ENCODE data around the gene ATG9B. TPM values are rescaled to one million over a fixed set of nuclear protein-coding genes. Genes with fewer than 3 reads are reported as not detected.

The ATG9B gene
- total and polyA plus RNA-seq, 2 donors (not counting 3 experiments of a cell fraction or from before 2014, with no cell fraction given) = 0.04 TPM; not detected in 1

GRCh38 chr7:151069841-151070573 is 45.7 kb upstream of the ATG9B start:
- TF ChIP-seq GATA2 (IDR thresholded peaks at IDR 0.05; ENCODE audit: insufficient read depth, insufficient read length, low read depth, low read length) = no peak
- Histone ChIP-seq H3K27ac (ENCODE audit: insufficient read depth, low read depth, low read length) (no peak overlapping the region), H3K4me1 (ENCODE audit: control insufficient read depth, extremely low read depth, insufficient read depth, low read length) (no peaks in the 10 kb centered on the region), H3K9me3 (replicated peaks; ENCODE audit: control insufficient read depth, insufficient read depth, low read length) (no peaks in the 10 kb centered on the region), H3K9ac (replicated peaks; ENCODE audit: extremely low read depth, insufficient read depth, low read length) (no peak overlapping the region), H3K4me2 (ENCODE audit: insufficient read depth, low read length) (no peak overlapping the region), H4K20me1 (replicated peaks; ENCODE audit: control insufficient read depth, extremely low read depth, insufficient read depth, low read length) (no peaks in the 10 kb centered on the region), H3K9me1 (replicated peaks; ENCODE audit: control insufficient read depth, extremely low read depth, insufficient read depth, low read length) (no peaks in the 10 kb centered on the region), H2AFZ (ENCODE audit: low read depth, low read length) (no peak overlapping the region), H3K4me3 (replicated peaks in 1 of 3; ENCODE audit: insufficient read depth in 1 of 3, low read depth in 1 of 3, low read length in 3 of 3) (no peak overlapping the region), H3K36me3 (ENCODE audit: control insufficient read depth in 2 of 2, extremely low read depth in 1 of 2, insufficient read depth in 2 of 2, low read length in 2 of 2) (peaks cover 18 to 73% of the 10 kb centered on the region in 2 experiments), H3K79me2 (ENCODE audit: control insufficient read depth, insufficient read depth, low read length) (no peaks in the 10 kb centered on the region), H3K27me3 (ENCODE audit: control insufficient read depth in 2 of 2, insufficient read depth in 2 of 2, low read length in 2 of 2) (no peaks in the 10 kb centered on the region)
- dilution Hi-C loops (cut with MboI; ENCODE audit: extremely low pct_ligation_motif_present, low sequenced_read_pairs) (no loop called here), intact Hi-C loops (cut with micrococcal nuclease) (no loop called here)
- POLR2A ChIA-PET = no interaction called here
- no peak for FAIRE-seq
- DNase-seq (ENCODE audit: low read depth, low spot score) = no peak
- no TSS peak for BruUV-seq (replicated peaks)
- CTCF ChIA-PET = no interaction called here

GRCh38 chr7:151068069-151068773 is 43.9 kb upstream of the ATG9B start:
- H3K27me3 ChIP-seq (ENCODE audit: control insufficient read depth in 2 of 2, insufficient read depth in 2 of 2, low read length in 2 of 2) = no peaks in the 10 kb centered on the region
- no peak overlapping the region for H3K4me2 ChIP-seq (ENCODE audit: insufficient read depth, low read length)
- FAIRE-seq = no peak
- CTCF ChIA-PET = interaction anchor here (0.9 to 1.3 kb wide), 2 partner anchors 8 to 82 kb away, joined by 3 read pairs; no protein-coding TSS in a partner anchor
- BruUV-seq (replicated peaks) = no TSS peak
- H3K9ac ChIP-seq (replicated peaks; ENCODE audit: extremely low read depth, insufficient read depth, low read length) = no peak overlapping the region
- H2AFZ ChIP-seq (ENCODE audit: low read depth, low read length) = no peak overlapping the region
- H3K9me3 ChIP-seq (replicated peaks; ENCODE audit: control insufficient read depth, insufficient read depth, low read length) = no peaks in the 10 kb centered on the region
- no peak overlapping the region for H3K27ac ChIP-seq (ENCODE audit: insufficient read depth, low read depth, low read length)
- H3K4me3 ChIP-seq (replicated peaks in 1 of 3; ENCODE audit: insufficient read depth in 1 of 3, low read depth in 1 of 3, low read length in 3 of 3) = no peak overlapping the region
- H3K36me3 ChIP-seq (ENCODE audit: control insufficient read depth in 2 of 2, extremely low read depth in 1 of 2, insufficient read depth in 2 of 2, low read length in 2 of 2) = peaks cover 18 to 69% of the 10 kb centered on the region in 2 experiments
- dilution Hi-C loops (cut with MboI; ENCODE audit: extremely low pct_ligation_motif_present, low sequenced_read_pairs) = no loop called here
- no peak for TF ChIP-seq JUN (IDR thresholded peaks at IDR 0.05; ENCODE audit: borderline replicate concordance, insufficient read depth, insufficient read length, low read depth)
- TF ChIP-seq POLR2A (IDR thresholded peaks at IDR 0.05; ENCODE audit: low read depth, low read length) = no peak
- TF ChIP-seq MYC (IDR thresholded peaks at IDR 0.05; ENCODE audit: low read depth, low read length) = no peak
- TF ChIP-seq POLR2AphosphoS5 (IDR thresholded peaks at IDR 0.05; ENCODE audit: insufficient read depth, low read depth, low read length) = no peak
- TF ChIP-seq CTCF (IDR thresholded peaks at IDR 0.05; ENCODE audit: extremely low read depth in 1 of 2, insufficient read depth in 1 of 2, low read depth in 1 of 2, low read length in 2 of 2) = no peak
- TF ChIP-seq EZH2 (IDR thresholded peaks at IDR 0.05; ENCODE audit: borderline replicate concordance, low read depth, low read length, severe bottlenecking) = no peak
- TF ChIP-seq FOS (IDR thresholded peaks at IDR 0.05; ENCODE audit: borderline replicate concordance, insufficient read depth, low read length) = no peak
- TF ChIP-seq GATA2 (IDR thresholded peaks at IDR 0.05; ENCODE audit: insufficient read depth, insufficient read length, low read depth, low read length) = no peak
- TF ChIP-seq MAX (IDR thresholded peaks at IDR 0.05; ENCODE audit: insufficient read depth, insufficient read length) = no peak
- intact Hi-C loops (cut with micrococcal nuclease) = no loop called here
- H3K79me2 ChIP-seq (ENCODE audit: control insufficient read depth, insufficient read depth, low read length) = peaks cover 2% of the 10 kb centered on the region
- H4K20me1 ChIP-seq (replicated peaks; ENCODE audit: control insufficient read depth, extremely low read depth, insufficient read depth, low read length) = no peaks in the 10 kb centered on the region
- no peak for DNase-seq (ENCODE audit: low read depth, low spot score)
- POLR2A ChIA-PET = interaction anchor here (1.8 kb wide), 1 partner anchor 12 kb away, joined by 7 read pairs; the partner anchor contains the start of gene FASTK
- H3K9me1 ChIP-seq (replicated peaks; ENCODE audit: control insufficient read depth, extremely low read depth, insufficient read depth, low read length) = no peaks in the 10 kb centered on the region
- H3K4me1 ChIP-seq (ENCODE audit: control insufficient read depth, extremely low read depth, insufficient read depth, low read length) = no peaks in the 10 kb centered on the region
